ENCODE results near the gene CCR5.

CCR5 gene

DNA sequence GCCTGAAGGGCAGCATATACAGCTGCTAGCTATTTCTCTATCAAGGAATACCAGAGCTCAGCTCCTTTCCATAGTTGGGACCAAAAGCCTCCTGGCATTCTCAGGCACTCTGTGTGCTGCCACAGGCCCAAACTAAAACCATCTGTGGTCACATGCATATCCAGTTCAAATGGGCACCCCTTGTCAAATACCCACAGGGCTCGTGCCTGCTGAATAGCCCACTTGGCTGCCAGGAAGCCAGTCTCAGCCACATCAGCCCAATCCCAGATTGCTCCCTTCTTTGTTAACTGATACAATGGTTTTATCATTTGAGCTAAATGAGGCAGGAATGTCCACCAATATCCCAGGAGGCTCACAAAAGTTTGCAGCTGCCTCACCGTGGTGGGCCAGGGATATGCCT is 50.2 kb downstream of the CCR5 start:
- no peak overlapping the region for H3K27ac ChIP-seq (ENCODE audit: low read length)
- no peak overlapping the region for H3K4me3 ChIP-seq (ENCODE audit: low read length)
- no peak overlapping the region for H2AFZ ChIP-seq (ENCODE audit: low read depth, low read length)
- H3K27me3 ChIP-seq (ENCODE audit: low read depth, low read length) = peaks cover 24% of the 10 kb centered on the region
- no peaks in the 10 kb centered on the region for H3K79me2 ChIP-seq (ENCODE audit: low read length)
- no peaks in the 10 kb centered on the region for H3K9me3 ChIP-seq (ENCODE audit: insufficient read depth, low read length)
- H3K4me2 ChIP-seq (ENCODE audit: low read length) = no peak overlapping the region
- H3K9ac ChIP-seq (ENCODE audit: low read length) = no peak overlapping the region
- H4K20me1 ChIP-seq (ENCODE audit: insufficient read depth, low read length) = no peaks in the 10 kb centered on the region
- peaks cover 9% of the 10 kb centered on the region for H3K4me1 ChIP-seq (ENCODE audit: low read length)
- no peaks in the 10 kb centered on the region for H3K36me3 ChIP-seq (replicated peaks; ENCODE audit: low read depth, low read length)
- TF ChIP-seq, protein P1, sequence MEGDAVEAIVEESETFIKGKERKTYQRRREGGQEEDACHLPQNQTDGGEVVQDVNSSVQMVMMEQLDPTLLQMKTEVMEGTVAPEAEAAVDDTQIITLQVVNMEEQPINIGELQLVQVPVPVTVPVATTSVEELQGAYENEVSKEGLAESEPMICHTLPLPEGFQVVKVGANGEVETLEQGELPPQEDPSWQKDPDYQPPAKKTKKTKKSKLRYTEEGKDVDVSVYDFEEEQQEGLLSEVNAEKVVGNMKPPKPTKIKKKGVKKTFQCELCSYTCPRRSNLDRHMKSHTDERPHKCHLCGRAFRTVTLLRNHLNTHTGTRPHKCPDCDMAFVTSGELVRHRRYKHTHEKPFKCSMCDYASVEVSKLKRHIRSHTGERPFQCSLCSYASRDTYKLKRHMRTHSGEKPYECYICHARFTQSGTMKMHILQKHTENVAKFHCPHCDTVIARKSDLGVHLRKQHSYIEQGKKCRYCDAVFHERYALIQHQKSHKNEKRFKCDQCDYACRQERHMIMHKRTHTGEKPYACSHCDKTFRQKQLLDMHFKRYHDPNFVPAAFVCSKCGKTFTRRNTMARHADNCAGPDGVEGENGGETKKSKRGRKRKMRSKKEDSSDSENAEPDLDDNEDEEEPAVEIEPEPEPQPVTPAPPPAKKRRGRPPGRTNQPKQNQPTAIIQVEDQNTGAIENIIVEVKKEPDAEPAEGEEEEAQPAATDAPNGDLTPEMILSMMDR (IDR thresholded peaks at IDR 0.05; ENCODE audit: low read depth, low read length) = no peak
- no peak for TF ChIP-seq EZH2phosphoT487 (IDR thresholded peaks at IDR 0.05; ENCODE audit: low read depth)

GRCh38 chr3:46422617-46423016 is 51.9 kb downstream of the CCR5 start:
- Histone ChIP-seq H3K36me3 (replicated peaks; ENCODE audit: low read depth, low read length) (no peaks in the 10 kb centered on the region), H3K4me3 (ENCODE audit: low read length) (no peak overlapping the region), H3K9ac (ENCODE audit: low read length) (no peak overlapping the region), H3K4me2 (ENCODE audit: low read length) (no peak overlapping the region), H3K79me2 (ENCODE audit: low read length) (no peaks in the 10 kb centered on the region), H3K27ac (ENCODE audit: low read length) (no peak overlapping the region), H3K9me3 (ENCODE audit: insufficient read depth, low read length) (no peaks in the 10 kb centered on the region), H3K4me1 (ENCODE audit: low read length) (no peaks in the 10 kb centered on the region), H3K27me3 (ENCODE audit: low read depth, low read length) (peaks cover 28% of the 10 kb centered on the region), H4K20me1 (ENCODE audit: insufficient read depth, low read length) (no peaks in the 10 kb centered on the region), H2AFZ (ENCODE audit: low read depth, low read length) (no peak overlapping the region)
- TF ChIP-seq, protein P1 (IDR thresholded peaks at IDR 0.05; ENCODE audit: low read depth, low read length) = no peak
- no peak for TF ChIP-seq EZH2phosphoT487 (IDR thresholded peaks at IDR 0.05; ENCODE audit: low read depth)

- Histone ChIP-seq H4K20me1 (ENCODE audit: insufficient read depth, low read length) (no peaks in the 10 kb centered on the region), H3K27me3 (ENCODE audit: low read depth, low read length) (peaks cover 33% of the 10 kb centered on the region), H3K27ac (ENCODE audit: low read length) (no peak overlapping the region), H3K4me2 (ENCODE audit: low read length) (no peak overlapping the region), H3K4me3 (ENCODE audit: low read length) (no peak overlapping the region), H3K36me3 (replicated peaks; ENCODE audit: low read depth, low read length) (no peaks in the 10 kb centered on the region), H3K79me2 (ENCODE audit: low read length) (no peaks in the 10 kb centered on the region), H3K4me1 (ENCODE audit: low read length) (no peaks in the 10 kb centered on the region), H3K9ac (ENCODE audit: low read length) (no peak overlapping the region), H2AFZ (ENCODE audit: low read depth, low read length) (no peak overlapping the region), H3K9me3 (ENCODE audit: insufficient read depth, low read length) (no peaks in the 10 kb centered on the region)
- no peak for TF ChIP-seq EZH2phosphoT487 (IDR thresholded peaks at IDR 0.05; ENCODE audit: low read depth)
- TF ChIP-seq, protein P1 (IDR thresholded peaks at IDR 0.05; ENCODE audit: low read depth, low read length) = no peak
These were observed 52.8 kb downstream of the CCR5 start for GRCh38 chr3:46423588-46423987.
